IMR-90 (cell line): ENCODE data around the gene TRAPPC2L.

Experiments
- CEBPB ChIP-seq: IDR thresholded peaks from 2 replicates; pipeline ENCODE4 v1.6.1; 2012; ENCODE audit warnings: low read depth, low read length, improper control_type of control experiment
- CHD1 ChIP-seq: IDR thresholded peaks from 2 replicates; pipeline ENCODE4 v1.6.1; 2012; ENCODE audit warnings: low read depth, low read length, improper control_type of control experiment
- MAFK ChIP-seq: IDR thresholded peaks from 2 replicates; pipeline ENCODE4 v1.6.1; 2012; ENCODE audit warnings: low read depth, low read length, improper control_type of control experiment
- NFE2L2 ChIP-seq: fragments of 150-350 bp; IDR thresholded peaks from 2 replicates; pipeline ENCODE4 v1.6.1; 2016; ENCODE audit warnings: low read depth, mild to moderate bottlenecking, low read length
- POLR2A ChIP-seq: IDR thresholded peaks from 2 replicates; pipeline ENCODE4 v1.6.1; 2012; ENCODE audit warnings: mild to moderate bottlenecking, low read depth, low read length
- RCOR1 ChIP-seq: IDR thresholded peaks from 2 replicates; pipeline ENCODE4 v1.6.1; 2012; ENCODE audit warnings: mild to moderate bottlenecking, low read length, improper control_type of control experiment; ENCODE audit not compliant: insufficient replicate concordance
- RFX5 ChIP-seq: IDR thresholded peaks from 2 replicates; pipeline ENCODE4 v1.8.0; 2012; ENCODE audit warnings: low read depth, mild to moderate bottlenecking, low read length, moderate library complexity
- SMC3 ChIP-seq: fragments of 150-350 bp; IDR thresholded peaks from 2 replicates; pipeline ENCODE4 v1.6.1; 2016; ENCODE audit warnings: low read depth, mild to moderate bottlenecking, antibody characterized with exemption, low read length, moderate library complexity
- TF ChIP-seq, protein P1 (sequence below): conservative IDR thresholded peaks from 2 replicates; pipeline ENCODE4 v1.5.1; 2012; ENCODE audit warnings: mild to moderate bottlenecking, low read depth, low read length, improper control_type of control experiment
- TF ChIP-seq, protein P2 (sequence below): fragments of 150-350 bp; IDR thresholded peaks from 2 replicates; pipeline ENCODE4 v1.6.1; 2016; ENCODE audit warnings: low read depth, mild to moderate bottlenecking, low read length, moderate library complexity, borderline replicate concordance

DNA sequence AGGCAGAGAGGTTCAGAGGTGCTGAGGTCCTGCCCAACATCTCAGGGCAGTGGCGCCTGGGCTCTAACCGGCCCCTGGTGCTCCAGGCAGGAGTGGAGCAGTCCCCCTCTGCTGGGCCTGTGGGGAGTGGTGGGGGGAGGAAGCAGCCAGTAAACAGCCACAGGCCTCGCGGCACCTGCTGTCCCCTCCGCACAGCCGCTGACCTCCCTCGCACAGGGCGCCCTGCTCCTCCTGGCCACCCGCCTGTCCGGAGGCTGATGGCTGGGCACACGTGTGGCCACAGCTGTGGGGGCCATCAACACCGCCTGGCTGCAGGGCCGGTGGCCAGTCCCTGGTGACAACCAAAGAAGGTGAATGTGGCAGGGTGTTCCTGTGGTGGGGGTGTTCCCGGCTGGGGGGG, 46.3 kb downstream of the TRAPPC2L start:
- TF ChIP-seq, protein P1, sequence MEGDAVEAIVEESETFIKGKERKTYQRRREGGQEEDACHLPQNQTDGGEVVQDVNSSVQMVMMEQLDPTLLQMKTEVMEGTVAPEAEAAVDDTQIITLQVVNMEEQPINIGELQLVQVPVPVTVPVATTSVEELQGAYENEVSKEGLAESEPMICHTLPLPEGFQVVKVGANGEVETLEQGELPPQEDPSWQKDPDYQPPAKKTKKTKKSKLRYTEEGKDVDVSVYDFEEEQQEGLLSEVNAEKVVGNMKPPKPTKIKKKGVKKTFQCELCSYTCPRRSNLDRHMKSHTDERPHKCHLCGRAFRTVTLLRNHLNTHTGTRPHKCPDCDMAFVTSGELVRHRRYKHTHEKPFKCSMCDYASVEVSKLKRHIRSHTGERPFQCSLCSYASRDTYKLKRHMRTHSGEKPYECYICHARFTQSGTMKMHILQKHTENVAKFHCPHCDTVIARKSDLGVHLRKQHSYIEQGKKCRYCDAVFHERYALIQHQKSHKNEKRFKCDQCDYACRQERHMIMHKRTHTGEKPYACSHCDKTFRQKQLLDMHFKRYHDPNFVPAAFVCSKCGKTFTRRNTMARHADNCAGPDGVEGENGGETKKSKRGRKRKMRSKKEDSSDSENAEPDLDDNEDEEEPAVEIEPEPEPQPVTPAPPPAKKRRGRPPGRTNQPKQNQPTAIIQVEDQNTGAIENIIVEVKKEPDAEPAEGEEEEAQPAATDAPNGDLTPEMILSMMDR = no peak
- TF ChIP-seq SMC3 (no peak), CEBPB (no peak), POLR2A (no peak), RCOR1 (no peak), RFX5 (no peak), MAFK (no peak), NFE2L2 (no peak), CHD1 (no peak)
- TF ChIP-seq, protein P2, sequence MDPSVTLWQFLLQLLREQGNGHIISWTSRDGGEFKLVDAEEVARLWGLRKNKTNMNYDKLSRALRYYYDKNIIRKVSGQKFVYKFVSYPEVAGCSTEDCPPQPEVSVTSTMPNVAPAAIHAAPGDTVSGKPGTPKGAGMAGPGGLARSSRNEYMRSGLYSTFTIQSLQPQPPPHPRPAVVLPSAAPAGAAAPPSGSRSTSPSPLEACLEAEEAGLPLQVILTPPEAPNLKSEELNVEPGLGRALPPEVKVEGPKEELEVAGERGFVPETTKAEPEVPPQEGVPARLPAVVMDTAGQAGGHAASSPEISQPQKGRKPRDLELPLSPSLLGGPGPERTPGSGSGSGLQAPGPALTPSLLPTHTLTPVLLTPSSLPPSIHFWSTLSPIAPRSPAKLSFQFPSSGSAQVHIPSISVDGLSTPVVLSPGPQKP = no peak
